IPS-18c (cell line): ENCODE results near the gene ANO6.

Experiments used
- H3K4me3 ChIP-seq: 2 replicates; pipeline ENCODE4 v1.7.0; 2013; ENCODE audit warnings: low read depth, mild to moderate bottlenecking, low read length, moderate library complexity; ENCODE audit not compliant: insufficient read depth
- H3K9me3 ChIP-seq: one replicate; pipeline ENCODE4 v1.6.1; 2013; ENCODE audit warnings: mild to moderate bottlenecking, low read length, moderate library complexity; ENCODE audit not compliant: control insufficient read depth, insufficient read depth

The ANO6 gene

DNA sequence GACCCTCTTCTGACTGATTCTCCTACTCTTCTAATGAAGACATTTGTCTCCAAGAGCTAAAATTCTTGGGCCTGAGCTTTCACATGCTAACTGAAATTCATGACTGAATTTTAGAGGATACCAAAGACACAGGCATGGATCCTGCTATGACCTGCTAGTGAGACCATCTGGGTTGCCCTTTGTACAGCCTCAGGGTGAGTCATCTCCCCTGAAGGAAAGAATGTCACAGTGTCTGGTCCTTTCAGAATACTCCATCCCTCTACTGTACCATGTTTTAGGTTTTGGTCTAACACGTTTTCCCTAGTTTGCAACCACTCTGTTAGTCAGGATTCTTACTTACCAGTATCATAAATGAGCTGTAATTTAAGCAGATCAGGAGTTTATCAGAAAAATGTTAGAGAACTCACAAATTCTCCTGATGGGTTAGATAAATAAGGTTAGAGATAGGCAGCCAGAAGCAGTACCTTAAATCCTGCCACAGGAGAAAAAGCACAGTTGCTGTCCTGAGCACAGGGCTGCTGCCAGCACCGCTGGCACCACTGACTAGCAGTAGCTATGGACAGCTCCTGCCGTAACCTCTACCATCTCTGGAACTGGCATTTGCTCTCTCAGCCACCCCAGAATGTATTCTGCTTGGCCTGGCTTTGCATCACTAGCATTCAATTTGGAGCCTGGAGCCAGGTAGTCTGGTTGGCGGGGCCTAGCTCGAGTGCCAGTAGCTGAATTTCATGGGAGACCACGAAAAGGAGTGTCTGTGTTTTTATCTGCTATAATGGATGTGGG is 127.6 kb downstream of the ANO6 start:
- Histone ChIP-seq H3K9me3 (no peaks in the 10 kb centered on the region), H3K4me3 (no peak overlapping the region)

- Histone ChIP-seq H3K4me3 (no peak overlapping the region), H3K9me3 (no peaks in the 10 kb centered on the region)
These were observed 132.4 kb downstream of the ANO6 start for GRCh38 chr12:45348311-45348710.

GRCh38 chr12:45348986-45349385 is 133.1 kb downstream of the ANO6 start:
- H3K9me3 ChIP-seq: no peaks in the 10 kb centered on the region
- no peak overlapping the region for H3K4me3 ChIP-seq

DNA sequence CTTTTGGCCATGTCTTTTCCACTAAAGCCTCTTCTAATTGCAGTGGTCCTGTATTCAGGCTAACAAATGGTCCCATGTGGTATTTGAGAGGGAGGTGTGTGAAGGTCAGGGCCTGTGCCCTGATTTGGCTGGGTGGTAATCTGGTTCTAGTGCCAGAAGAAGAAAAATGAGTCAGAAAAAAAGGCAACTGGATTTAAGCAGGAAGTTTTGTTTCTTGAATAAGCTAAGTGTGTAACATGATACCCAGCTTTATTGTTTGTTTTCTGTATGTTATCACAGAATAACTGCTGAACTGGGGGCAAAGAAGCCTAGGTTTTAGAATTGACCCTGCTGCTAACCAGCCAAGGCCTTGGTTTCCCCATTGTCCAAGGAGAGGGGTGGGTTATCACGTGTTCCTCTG is 134.0 kb downstream of the ANO6 start:
- H3K9me3 ChIP-seq: no peaks in the 10 kb centered on the region
- no peak overlapping the region for H3K4me3 ChIP-seq

- no peaks in the 10 kb centered on the region for H3K9me3 ChIP-seq
- no peak overlapping the region for H3K4me3 ChIP-seq
These were observed 135.0 kb downstream of the ANO6 start for GRCh38 chr12:45350861-45351260.

- H3K9me3 ChIP-seq: no peaks in the 10 kb centered on the region
- no peak overlapping the region for H3K4me3 ChIP-seq
These were observed 136.2 kb downstream of the ANO6 start for GRCh38 chr12:45351921-45352670.

DNA sequence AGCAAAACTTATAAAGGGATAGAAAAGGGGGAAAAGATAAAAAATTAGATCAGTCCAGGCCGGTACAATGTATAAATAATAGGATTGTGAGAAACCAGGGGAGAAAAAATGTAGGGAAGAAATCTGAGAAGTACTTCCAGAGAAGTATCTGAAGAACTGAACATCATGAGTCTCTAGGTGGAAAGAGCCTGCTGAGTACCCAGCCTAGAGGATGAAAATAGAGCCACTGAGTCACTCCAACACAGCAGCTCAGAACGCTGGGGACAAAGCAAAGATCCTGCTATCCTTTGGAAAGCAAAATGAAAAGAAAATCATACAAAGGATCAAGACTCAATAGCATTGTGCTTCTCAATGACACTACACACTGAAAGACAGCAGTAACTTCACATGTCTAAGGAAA is 138.0 kb downstream of the ANO6 start:
- H3K9me3 ChIP-seq: no peaks in the 10 kb centered on the region
- H3K4me3 ChIP-seq: no peak overlapping the region

DNA sequence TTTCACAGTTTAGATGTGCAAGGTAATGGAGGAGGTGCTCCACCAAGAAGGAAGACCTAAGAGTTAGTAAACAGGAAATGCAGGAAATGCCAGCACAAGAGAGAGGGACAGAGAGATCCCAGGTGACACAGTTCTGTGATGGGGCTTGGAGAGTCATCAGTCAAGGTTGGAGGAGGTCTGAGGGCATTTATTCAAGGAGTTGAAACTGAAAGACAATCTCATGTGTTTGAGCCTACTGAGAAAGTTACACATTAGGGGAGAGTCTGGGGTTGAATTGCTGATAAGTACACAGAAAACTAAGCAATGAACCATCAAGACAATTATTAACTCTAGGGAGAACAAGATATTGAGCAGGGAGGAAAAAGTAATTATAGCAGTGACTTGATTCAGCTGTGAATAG is 138.5 kb downstream of the ANO6 start:
- Histone ChIP-seq H3K4me3 (no peak overlapping the region), H3K9me3 (no peaks in the 10 kb centered on the region)

- no peaks in the 10 kb centered on the region for H3K9me3 ChIP-seq
- no peak overlapping the region for H3K4me3 ChIP-seq
These were observed 139.8 kb downstream of the ANO6 start for GRCh38 chr12:45355730-45356129.

DNA sequence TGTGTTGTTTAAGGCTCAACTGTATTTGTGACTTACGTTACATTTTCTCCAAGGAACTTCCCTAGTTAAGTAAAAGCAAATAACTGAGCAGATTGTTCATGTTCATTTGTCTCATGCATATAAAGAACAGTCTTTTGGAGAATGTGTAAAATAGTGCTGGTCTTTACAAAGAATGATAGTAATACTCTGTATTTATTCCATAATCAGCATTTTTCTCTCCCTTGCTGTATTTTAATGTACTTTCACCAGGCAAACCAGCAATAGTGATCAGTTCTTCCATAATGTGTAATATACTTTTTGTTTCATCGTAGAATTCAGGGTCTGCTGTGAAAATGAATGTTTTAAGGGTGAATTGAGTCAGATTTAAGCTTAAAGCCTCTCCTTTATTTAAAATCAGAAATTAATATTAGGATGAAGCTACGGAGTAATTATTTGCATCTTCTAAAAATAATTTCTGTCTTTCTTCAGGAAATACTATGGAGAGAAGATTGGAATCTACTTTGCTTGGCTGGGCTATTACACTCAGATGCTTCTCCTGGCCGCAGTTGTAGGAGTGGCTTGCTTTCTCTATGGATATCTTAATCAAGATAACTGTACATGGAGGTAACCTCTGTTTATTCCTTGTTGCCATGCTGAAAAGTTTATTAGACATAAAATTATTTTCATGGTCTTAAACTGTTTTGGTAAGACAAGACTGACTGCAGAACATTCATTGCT is 141.1 kb downstream of the ANO6 start:
- no peaks in the 10 kb centered on the region for H3K9me3 ChIP-seq
- no peak overlapping the region for H3K4me3 ChIP-seq

DNA sequence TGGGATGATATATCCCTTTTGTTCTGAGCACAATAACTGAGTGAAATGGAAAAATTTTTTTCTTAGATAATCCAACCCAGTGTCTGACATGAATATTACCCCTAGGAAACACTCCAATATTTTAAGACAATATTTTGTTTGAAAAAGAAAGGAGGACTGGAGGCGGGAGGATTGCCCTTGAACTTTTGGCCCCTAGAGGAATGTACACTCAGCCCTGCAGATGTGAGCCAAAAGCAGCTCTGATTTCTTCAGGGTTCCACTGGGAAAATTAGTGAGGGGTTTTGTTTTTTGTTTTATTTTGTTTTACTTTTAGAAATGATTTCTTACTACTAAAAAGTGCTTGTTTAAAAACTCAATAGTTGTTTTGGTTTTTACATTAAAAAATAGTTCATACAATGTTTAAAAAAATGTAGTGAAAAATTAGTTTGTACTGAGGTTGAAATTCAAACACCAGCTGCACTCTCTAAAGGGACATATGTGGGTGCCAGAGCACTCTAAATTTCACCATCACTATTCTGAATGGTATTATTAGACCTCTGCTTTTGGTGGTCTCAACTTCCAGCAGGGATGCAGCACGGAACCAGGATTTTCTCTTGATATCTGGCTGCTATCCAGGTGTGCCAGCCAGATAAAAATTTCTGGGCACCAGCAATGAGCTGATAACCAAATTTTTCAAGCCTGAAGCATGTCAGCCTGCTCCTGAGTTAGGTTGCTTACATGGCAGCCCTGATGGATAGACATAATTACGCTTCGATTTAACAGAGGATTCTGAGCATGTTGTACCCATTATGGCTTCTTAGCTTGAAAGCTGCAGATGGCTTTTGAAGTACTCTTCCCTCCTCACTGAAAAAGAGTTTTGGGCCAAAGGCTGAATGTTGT is 141.9 kb downstream of the ANO6 start:
- Histone ChIP-seq H3K9me3 (no peaks in the 10 kb centered on the region), H3K4me3 (no peak overlapping the region)

GRCh38 chr12:45362291-45362690 is 146.4 kb downstream of the ANO6 start:
- peaks cover 4% of the 10 kb centered on the region for H3K9me3 ChIP-seq
- no peak overlapping the region for H3K4me3 ChIP-seq

DNA sequence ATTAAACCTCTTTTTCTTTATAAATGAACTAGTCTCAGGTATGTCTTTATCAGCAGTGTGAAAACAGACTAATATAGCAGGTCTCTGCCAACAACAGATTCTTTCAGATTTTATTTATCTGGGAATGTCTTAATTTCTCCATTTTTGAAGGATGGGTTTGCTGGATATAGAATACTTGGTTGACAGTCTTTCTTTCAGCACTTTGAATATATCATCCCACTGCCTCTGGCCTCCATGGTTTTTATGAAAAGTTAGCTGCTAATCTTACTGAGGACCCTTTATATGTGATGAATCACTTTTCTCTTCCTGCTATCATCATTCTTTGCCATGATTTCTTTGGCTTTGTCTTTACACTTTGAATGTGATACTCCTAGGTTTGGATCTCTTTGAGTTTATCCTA is 148.0 kb downstream of the ANO6 start:
- H3K4me3 ChIP-seq: no peak overlapping the region
- H3K9me3 ChIP-seq: peaks cover 4% of the 10 kb centered on the region

- Histone ChIP-seq H3K9me3 (no peaks in the 10 kb centered on the region), H3K4me3 (no peak overlapping the region)
These were observed 153.1 kb downstream of the ANO6 start for GRCh38 chr12:45368841-45369489.

DNA sequence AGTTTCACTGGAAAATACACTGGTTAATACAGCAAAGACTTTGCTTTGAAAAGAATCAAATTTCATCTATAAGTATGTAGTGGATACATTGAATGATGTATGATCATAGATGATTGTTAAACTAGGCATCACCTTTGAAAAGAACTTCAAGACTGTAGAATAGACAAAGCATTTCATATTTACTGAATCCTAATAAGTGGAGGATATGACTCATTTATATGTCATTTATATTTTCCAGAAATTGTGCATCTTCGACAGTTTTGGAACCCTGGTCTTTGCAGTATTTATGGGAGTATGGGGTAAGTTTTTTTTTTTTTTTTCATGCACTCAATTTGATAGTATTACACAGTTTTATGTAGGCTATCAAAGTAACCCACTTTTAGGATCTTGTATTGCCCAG is 161.9 kb downstream of the ANO6 start:
- H3K4me3 ChIP-seq: no peak overlapping the region
- no peaks in the 10 kb centered on the region for H3K9me3 ChIP-seq

DNA sequence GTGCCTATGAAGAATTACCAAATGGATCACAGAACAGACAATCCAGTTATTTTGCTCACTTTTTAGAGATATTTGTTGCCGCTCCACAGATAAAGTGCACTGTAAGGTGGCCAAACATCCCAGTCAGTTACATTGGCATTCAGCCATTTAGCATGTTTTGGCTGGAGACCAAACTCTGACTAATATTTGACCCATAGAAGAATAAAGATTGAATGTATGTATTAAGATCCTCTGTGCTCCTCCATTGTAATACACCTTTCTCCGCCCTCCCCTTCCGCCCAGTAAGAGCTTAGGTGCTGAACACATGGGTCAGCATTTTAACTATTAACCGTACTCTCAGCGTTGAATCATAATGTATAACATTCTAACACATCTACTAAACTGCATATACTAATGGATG is 163.4 kb downstream of the ANO6 start:
- no peaks in the 10 kb centered on the region for H3K9me3 ChIP-seq
- no peak overlapping the region for H3K4me3 ChIP-seq

GRCh38 chr12:45381351-45381750 is 165.5 kb downstream of the ANO6 start:
- no peaks in the 10 kb centered on the region for H3K9me3 ChIP-seq
- H3K4me3 ChIP-seq: no peak overlapping the region
